HFFc6 (cell line): ENCODE measurements around the gene GRK2. TPM values are rescaled to one million over a fixed set of nuclear protein-coding genes. Genes with fewer than 3 reads are reported as not detected.

Experiments
- DNase-seq: peaks from one replicate; pipeline ENCODE4 v3.0.0-alpha.2; 2018
- H3K27ac Mint-ChIP-seq: 2 replicates; pipeline ENCODE4 v1.8.0; 2020; ENCODE audit warnings: mild to moderate bottlenecking, mixed read lengths
- H3K27me3 Mint-ChIP-seq: 2 replicates; pipeline ENCODE4 v1.8.0; 2021; ENCODE audit warnings: mild to moderate bottlenecking, moderate library complexity, mixed read lengths; ENCODE audit not compliant: insufficient read depth
- H3K36me3 Mint-ChIP-seq: 2 replicates; pipeline ENCODE4 v1.8.0; 2021; ENCODE audit warnings: low read depth, mixed read lengths
- H3K4me1 Mint-ChIP-seq: 2 replicates; pipeline ENCODE4 v1.8.0; 2020; ENCODE audit warnings: low read depth, mixed read lengths
- H3K4me3 Mint-ChIP-seq: 2 replicates; pipeline ENCODE4 v1.8.0; 2020; ENCODE audit warnings: mild to moderate bottlenecking, moderate library complexity, mixed read lengths
- H3K9me3 Mint-ChIP-seq: 2 replicates; pipeline ENCODE4 v1.8.0; 2020; ENCODE audit warnings: mild to moderate bottlenecking, mixed read lengths
- CTCF ChIP-seq: fragments of 200-600 bp; sonication (generic); IDR thresholded peaks from 2 replicates; pipeline ENCODE4 v1.5.0; 2021; ENCODE audit warnings: antibody characterized with exemption, mild to moderate bottlenecking
- total RNA-seq, 6 experiments: library from RNA; stranded (reverse); fragmentation: NEBNext Ultra II Directional; extraction: Animal tissue kit (Norgen Biotek cat#: 25700); gene quantifications; 2 replicates in 1 of 6; 3 replicates in 5 of 6; pipeline ENCODE4 v1.2.3, GENCODE V29; 2021

Gene GRK2
- total RNA-seq, 6 experiments from 2014 or later, result 26.2 to 35.5 (median 32.1) TPM

GRCh38 chr11:67298786-67299185 is 32.5 kb downstream of the GRK2 start:
- Mint-ChIP-seq H3K36me3 (peaks cover 36% of the 10 kb centered on the region), H3K9me3 (peaks cover 22% of the 10 kb centered on the region), H3K27me3 (no peaks in the 10 kb centered on the region), H3K4me1 (peaks cover 3% of the 10 kb centered on the region), H3K4me3 (no peak overlapping the region), H3K27ac (no peak overlapping the region)
- no peak for TF ChIP-seq CTCF
- DNase-seq, result no peak

- Mint-ChIP-seq H3K4me3 (no peak overlapping the region), H3K36me3 (peaks cover 31% of the 10 kb centered on the region), H3K4me1 (peaks cover 2% of the 10 kb centered on the region; the same call in 1 of the 2 replicates), H3K27me3 (no peaks in the 10 kb centered on the region), H3K27ac (no peak overlapping the region), H3K9me3 (peaks cover 22% of the 10 kb centered on the region)
- DNase-seq, result no peak
- TF ChIP-seq CTCF, result no peak
These were observed 33.4 kb downstream of the GRK2 start for GRCh38 chr11:67299471-67300191.

- no peak for DNase-seq
- no peak for TF ChIP-seq CTCF
- no peak overlapping the region for H3K4me3 Mint-ChIP-seq
- no peaks in the 10 kb centered on the region for H3K27me3 Mint-ChIP-seq
- no peak overlapping the region for H3K27ac Mint-ChIP-seq
- H3K36me3 Mint-ChIP-seq, result peaks cover 24% of the 10 kb centered on the region
- H3K9me3 Mint-ChIP-seq, result peaks cover 17% of the 10 kb centered on the region
- peaks cover 5% of the 10 kb centered on the region; the same call in 1 of the 2 replicates for H3K4me1 Mint-ChIP-seq
These were observed 34.0 kb downstream of the GRK2 start for GRCh38 chr11:67300256-67300755.

- peaks cover 5% of the 10 kb centered on the region; the same call in 1 of the 2 replicates for H3K4me1 Mint-ChIP-seq
- peaks cover 13% of the 10 kb centered on the region for H3K9me3 Mint-ChIP-seq
- no peaks in the 10 kb centered on the region for H3K27me3 Mint-ChIP-seq
- no peak for DNase-seq
- TF ChIP-seq CTCF, result no peak
- H3K36me3 Mint-ChIP-seq, result peaks cover 19% of the 10 kb centered on the region
- no peak overlapping the region for H3K27ac Mint-ChIP-seq
- H3K4me3 Mint-ChIP-seq, result no peak overlapping the region
These were observed 34.6 kb downstream of the GRK2 start for GRCh38 chr11:67300756-67301312.

- no peak for DNase-seq
- H3K36me3 Mint-ChIP-seq, result peaks cover 13% of the 10 kb centered on the region
- H3K27ac Mint-ChIP-seq, result no peak overlapping the region
- peaks cover 5% of the 10 kb centered on the region; the same call in 1 of the 2 replicates for H3K4me1 Mint-ChIP-seq
- H3K4me3 Mint-ChIP-seq, result no peak overlapping the region
- TF ChIP-seq CTCF, result no peak
- no peaks in the 10 kb centered on the region for H3K27me3 Mint-ChIP-seq
- H3K9me3 Mint-ChIP-seq, result peaks cover 7% of the 10 kb centered on the region
These were observed 35.1 kb downstream of the GRK2 start for GRCh38 chr11:67301313-67301921.
